Keratinocyte (primary cell): ENCODE measurements around the gene TNPO3. TPM values are rescaled to one million over a fixed set of nuclear protein-coding genes. Genes with fewer than 3 reads are reported as not detected.

ENCODE experiments used
- DNase-seq: peaks from one replicate; pipeline ENCODE4 v3.0.0-alpha.2; 2011; ENCODE audit warnings: low read depth, missing footprints, low spot score
- FAIRE-seq: peaks from 2 replicates; lab custom pipeline; 2011; peaks lifted over from hg19 to GRCh38; lab: Jason Lieb, UNC
- H2AFZ ChIP-seq: 2 replicates; pipeline ENCODE4 v1.6.0; 2012; ENCODE audit warnings: low read length, control low read depth, inconsistent platforms; ENCODE audit not compliant: control insufficient read depth
- H3K27ac ChIP-seq: 2 replicates; pipeline ENCODE4 v1.5.1; 2011; ENCODE audit warnings: low read length; ENCODE audit not compliant: control insufficient read depth, insufficient read depth
- H3K27me3 ChIP-seq: 3 replicates; pipeline ENCODE4 v1.6.0; 2011; ENCODE audit warnings: low read length; ENCODE audit not compliant: control insufficient read depth, insufficient read depth; ENCODE audit errors: extremely low read depth
- H3K36me3 ChIP-seq, 2 experiments: 2 replicates in 1 of 2; 3 replicates in 1 of 2; pipeline ENCODE4 v1.5.1; 2011; ENCODE audit warnings: low read length in 2 of 2, mild to moderate bottlenecking in 1 of 2; ENCODE audit not compliant: control insufficient read depth in 2 of 2, insufficient read depth in 2 of 2; ENCODE audit errors: extremely low read depth in 1 of 2
- H3K4me1 ChIP-seq: 3 replicates; pipeline ENCODE4 v1.5.1; 2011; ENCODE audit warnings: low read length; ENCODE audit not compliant: control insufficient read depth, insufficient read depth; ENCODE audit errors: extremely low read depth
- H3K4me2 ChIP-seq: 3 replicates; pipeline ENCODE4 v1.6.0; 2011; ENCODE audit warnings: low read depth, low read length; ENCODE audit not compliant: control insufficient read depth, insufficient read depth; ENCODE audit errors: extremely low read depth
- H3K4me3 ChIP-seq, 3 experiments: fragments of 200-600 bp in 1 of 3; sonication (generic) in 1 of 3; 2 replicates in 2 of 3; 3 replicates in 1 of 3; pipeline ENCODE4 v1.5.1; 2011 to 2016; ENCODE audit warnings: low read length in 3 of 3, mild to moderate bottlenecking in 3 of 3, control low read depth in 2 of 3, inconsistent platforms in 1 of 3, low read depth in 1 of 3, mixed read lengths in 1 of 3, mixed run types in 1 of 3, moderate library complexity in 1 of 3; ENCODE audit not compliant: control insufficient read depth in 2 of 3, insufficient read depth in 2 of 3; ENCODE audit errors: extremely low read depth in 1 of 3
- H3K79me2 ChIP-seq: 2 replicates; pipeline ENCODE4 v1.6.0; 2012; ENCODE audit warnings: low read length; ENCODE audit not compliant: control insufficient read depth, insufficient read depth
- H3K9ac ChIP-seq: 3 replicates; pipeline ENCODE4 v1.6.0; 2011; ENCODE audit warnings: low read length; ENCODE audit not compliant: control insufficient read depth, insufficient read depth; ENCODE audit errors: extremely low read depth
- H3K9me1 ChIP-seq: 3 replicates; pipeline ENCODE4 v1.6.0; 2011; ENCODE audit warnings: low read length; ENCODE audit not compliant: control insufficient read depth, insufficient read depth; ENCODE audit errors: extremely low read depth
- H3K9me3 ChIP-seq: 2 replicates; pipeline ENCODE4 v1.5.1; 2012; ENCODE audit warnings: low read depth, low read length; ENCODE audit not compliant: control insufficient read depth
- H4K20me1 ChIP-seq: 3 replicates; pipeline ENCODE4 v1.6.0; 2011; ENCODE audit warnings: low read length; ENCODE audit not compliant: control insufficient read depth, insufficient read depth; ENCODE audit errors: extremely low read depth
- EZH2 ChIP-seq: IDR thresholded peaks from one replicate; pipeline ENCODE4 v1.6.1; 2012; ENCODE audit warnings: inconsistent platforms, mild to moderate bottlenecking, low read length, moderate library complexity
- dilution Hi-C: fragments of 300-500 bp; cut with MboI; formaldehyde crosslinking; loops from one replicate; pipeline ENCODE4 v1.7.0; 2020; ENCODE audit warnings: low sequenced_read_pairs; ENCODE audit not compliant: extremely low pct_ligation_motif_present
- polyA plus RNA-seq, 5 experiments: library from polyadenylated mRNA; depleted of rRNA in 3 of 5; stranded (reverse) in 3 of 5; stranded (forward) in 1 of 5; unstranded in 1 of 5; fragments of >200 nt; gene quantifications; 1 replicate in 1 of 5; 2 replicates in 3 of 5; 3 replicates in 1 of 5; pipeline versions ENCODE4 v1.2.1 to v1.2.3, GENCODE V29; 2011 to 2012; ENCODE audit warnings: missing spikeins in 2 of 5, low read depth in 1 of 5, low replicate concordance in 1 of 5
- TF ChIP-seq, protein P1 (sequence below), 3 experiments: IDR thresholded peaks in 1 of 3; conservative IDR thresholded peaks in 1 of 3; optimal IDR thresholded peaks in 1 of 3; 2 replicates in 2 of 3; 3 replicates in 1 of 3; pipeline versions ENCODE3 to v1.5.1; 2011; ENCODE audit warnings: low read length in 3 of 3, mild to moderate bottlenecking in 3 of 3, moderate library complexity in 2 of 3, control low read depth in 1 of 3, inconsistent platforms in 1 of 3; ENCODE audit not compliant: insufficient read depth in 2 of 3; ENCODE audit errors: extremely low read depth in 1 of 3

The TNPO3 gene
- polyA plus RNA-seq, 1 donor (not counting 4 experiments of a cell fraction or from before 2014, with no cell fraction given), result 35.1 TPM

DNA sequence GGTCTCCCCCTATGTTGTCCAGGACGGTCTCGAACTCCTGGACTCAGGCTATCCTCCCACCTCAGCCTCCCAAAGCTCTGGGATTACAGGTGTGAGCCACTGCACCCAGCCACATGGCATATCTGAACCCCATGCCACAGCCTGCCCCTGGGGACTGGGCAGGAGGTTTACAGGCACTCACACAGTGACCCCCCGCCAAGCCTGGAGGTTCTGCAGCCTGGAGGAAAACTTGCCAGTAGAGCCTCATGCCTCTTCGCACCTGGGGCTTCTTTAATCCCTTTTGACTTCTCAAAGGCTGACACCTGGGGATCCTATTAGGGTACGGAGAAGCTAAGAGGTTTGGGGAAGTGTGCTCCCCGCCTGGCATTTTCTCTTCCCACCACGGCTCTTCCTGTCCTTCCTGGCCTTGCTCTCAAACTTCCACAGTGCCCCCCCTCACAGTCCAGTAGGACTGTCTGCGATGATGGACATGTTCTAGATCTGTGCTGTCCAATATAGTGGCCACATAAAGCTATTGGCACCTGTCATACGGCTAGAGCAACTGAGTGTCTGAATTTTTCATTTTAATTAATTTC lies 133.0 kb downstream of the TNPO3 start:
- Histone ChIP-seq H3K9ac (no peak overlapping the region), H3K4me3 (no peak overlapping the region), H2AFZ (no peak overlapping the region), H3K4me1 (no peaks in the 10 kb centered on the region), H3K4me2 (no peak overlapping the region), H3K79me2 (no peaks in the 10 kb centered on the region), H3K9me1 (no peaks in the 10 kb centered on the region), H4K20me1 (no peaks in the 10 kb centered on the region), H3K27ac (no peak overlapping the region), H3K27me3 (peaks cover 31% of the 10 kb centered on the region), H3K9me3 (no peaks in the 10 kb centered on the region), H3K36me3 (no peaks in the 10 kb centered on the region)
- TF ChIP-seq EZH2, result no peak
- TF ChIP-seq, protein P1, sequence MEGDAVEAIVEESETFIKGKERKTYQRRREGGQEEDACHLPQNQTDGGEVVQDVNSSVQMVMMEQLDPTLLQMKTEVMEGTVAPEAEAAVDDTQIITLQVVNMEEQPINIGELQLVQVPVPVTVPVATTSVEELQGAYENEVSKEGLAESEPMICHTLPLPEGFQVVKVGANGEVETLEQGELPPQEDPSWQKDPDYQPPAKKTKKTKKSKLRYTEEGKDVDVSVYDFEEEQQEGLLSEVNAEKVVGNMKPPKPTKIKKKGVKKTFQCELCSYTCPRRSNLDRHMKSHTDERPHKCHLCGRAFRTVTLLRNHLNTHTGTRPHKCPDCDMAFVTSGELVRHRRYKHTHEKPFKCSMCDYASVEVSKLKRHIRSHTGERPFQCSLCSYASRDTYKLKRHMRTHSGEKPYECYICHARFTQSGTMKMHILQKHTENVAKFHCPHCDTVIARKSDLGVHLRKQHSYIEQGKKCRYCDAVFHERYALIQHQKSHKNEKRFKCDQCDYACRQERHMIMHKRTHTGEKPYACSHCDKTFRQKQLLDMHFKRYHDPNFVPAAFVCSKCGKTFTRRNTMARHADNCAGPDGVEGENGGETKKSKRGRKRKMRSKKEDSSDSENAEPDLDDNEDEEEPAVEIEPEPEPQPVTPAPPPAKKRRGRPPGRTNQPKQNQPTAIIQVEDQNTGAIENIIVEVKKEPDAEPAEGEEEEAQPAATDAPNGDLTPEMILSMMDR (optimal IDR thresholded peaks at IDR 0.05 in 1 of 3, IDR thresholded peaks at IDR 0.05 in 1 of 3, conservative IDR thresholded peaks at IDR 0.05 in 1 of 3; ENCODE audit: extremely low read depth in 1 of 3, insufficient read depth in 2 of 3, low read length in 3 of 3), result no peak
- FAIRE-seq, result no peak
- DNase-seq, result no peak
- dilution Hi-C loops, result no loop called here

DNA sequence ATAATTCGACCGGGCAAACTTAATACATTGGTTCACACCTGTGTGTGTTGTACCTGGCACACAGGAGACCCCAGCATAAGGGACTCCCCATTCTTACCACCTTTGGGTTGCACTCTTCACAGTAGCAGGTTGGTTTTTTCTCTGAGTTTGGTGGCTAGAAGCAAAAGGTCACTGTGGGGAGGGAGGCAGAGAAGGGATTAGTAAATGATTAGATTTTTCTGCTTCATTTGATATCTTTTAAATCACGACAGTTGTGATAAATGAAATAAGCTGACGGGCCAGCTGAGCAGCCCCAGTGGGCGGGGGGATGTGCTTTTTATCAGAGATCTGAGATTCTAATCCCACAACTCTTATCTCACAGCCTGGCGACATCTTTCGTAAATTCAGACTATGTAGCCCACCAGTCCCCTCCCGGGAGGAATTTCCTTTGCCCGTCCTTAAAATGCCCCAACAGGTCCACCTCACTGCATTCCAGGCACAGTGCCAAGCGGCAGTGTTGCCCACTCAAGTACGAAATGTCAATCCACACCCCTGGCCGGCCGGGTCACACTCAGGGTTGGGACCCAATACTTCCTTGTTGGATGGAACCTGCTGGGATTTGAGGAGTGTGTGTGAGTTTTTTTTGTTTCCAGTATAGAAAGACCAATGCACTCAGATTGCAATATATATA lies 133.9 kb downstream of the TNPO3 start:
- no peaks in the 10 kb centered on the region for H3K36me3 ChIP-seq
- TF ChIP-seq, protein P1 (optimal IDR thresholded peaks at IDR 0.05 in 1 of 3, IDR thresholded peaks at IDR 0.05 in 1 of 3, conservative IDR thresholded peaks at IDR 0.05 in 1 of 3; ENCODE audit: extremely low read depth in 1 of 3, insufficient read depth in 2 of 3, low read length in 3 of 3), result no peak
- TF ChIP-seq EZH2, result no peak
- no peaks in the 10 kb centered on the region for H3K4me1 ChIP-seq
- no peak overlapping the region for H2AFZ ChIP-seq
- H3K27me3 ChIP-seq, result peaks cover 39% of the 10 kb centered on the region
- no peak for DNase-seq
- no peaks in the 10 kb centered on the region for H3K79me2 ChIP-seq
- H3K4me2 ChIP-seq, result no peak overlapping the region
- dilution Hi-C loops, result no loop called here
- H3K27ac ChIP-seq, result no peak overlapping the region
- H3K4me3 ChIP-seq, result no peak overlapping the region
- no peaks in the 10 kb centered on the region for H4K20me1 ChIP-seq
- no peak overlapping the region for H3K9ac ChIP-seq
- H3K9me3 ChIP-seq, result no peaks in the 10 kb centered on the region
- no peaks in the 10 kb centered on the region for H3K9me1 ChIP-seq
- no peak for FAIRE-seq
